Measurements from ENCODE around the gene PLCB2. TPM values are rescaled to one million over a fixed set of nuclear protein-coding genes. Genes with fewer than 3 reads are reported as not detected.

Gene PLCB2
- total and polyA plus RNA-seq, 2 donors (not counting 1 experiment from before 2014, with no cell fraction given) = 166 to 312 TPM

GRCh38 chr15:40246496-40247280 lies 61.0 kb downstream of the PLCB2 start:
- no peaks in the 10 kb centered on the region for H3K9me3 ChIP-seq (ENCODE audit: control extremely low read depth in 1 of 3, control insufficient read depth in 2 of 3, insufficient read depth in 1 of 3, low read length in 2 of 3)
- Mint-ChIP-seq H3K4me3 (no peak overlapping the region), H3K27ac (no peak overlapping the region), H3K27me3 (peaks cover 10% of the 10 kb centered on the region), H3K4me1 (no peaks in the 10 kb centered on the region), H3K9me3 (ENCODE audit: insufficient read depth) (no peaks in the 10 kb centered on the region)
- H3K9ac ChIP-seq (ENCODE audit: low read length) = no peak overlapping the region
- CTCF ChIA-PET = interaction anchor here (0.9 to 1.2 kb wide), 2 partner anchors 17 to 29 kb away, joined by 3 read pairs; no protein-coding TSS in a partner anchor
- H3K4me3 ChIP-seq (ENCODE audit: control extremely low read depth in 1 of 5, extremely low read depth in 1 of 5, insufficient read depth in 1 of 5, low read depth in 2 of 5, low read length in 4 of 5) = no peak overlapping the region
- H3K4me2 ChIP-seq (replicated peaks; ENCODE audit: low read depth, low read length, poor library complexity, severe bottlenecking) = no peak overlapping the region
- H3K79me2 ChIP-seq (ENCODE audit: control insufficient read depth, insufficient read depth, low read length) = no peaks in the 10 kb centered on the region
- TF ChIP-seq CTCF (IDR thresholded peaks at IDR 0.05) (no peak), EZH2 (IDR thresholded peaks at IDR 0.05; ENCODE audit: borderline replicate concordance, insufficient read depth, low read depth, low read length, poor library complexity, severe bottlenecking) (no peak)
- 98% methylated on average over 6 of the region's 8 CpGs for WGBS (ENCODE audit: insufficient coverage)
- POLR2A ChIA-PET = no interaction called here
- no peak overlapping the region for H2AFZ ChIP-seq (ENCODE audit: insufficient read depth, low read depth, low read length, poor library complexity, severe bottlenecking)
- H3K27ac ChIP-seq (ENCODE audit: low read length in 2 of 2) = no peak overlapping the region
- H3K27me3 ChIP-seq (replicated peaks in 1 of 4; ENCODE audit: control extremely low read depth in 1 of 4, control insufficient read depth in 3 of 4, insufficient read depth in 4 of 4, low read length in 3 of 4) = peaks cover 0 to 13% (median under 1%) of the 10 kb centered on the region in 4 experiments
- intact Hi-C loops (cut with micrococcal nuclease) = no loop called here
- no peaks in the 10 kb centered on the region for H4K20me1 ChIP-seq (ENCODE audit: control insufficient read depth, insufficient read depth, low read length, poor library complexity, severe bottlenecking)
- ATAC-seq (ENCODE audit: low read depth) (no peak), DNase-seq (no peak)
- no peaks in the 10 kb centered on the region for H3K4me1 ChIP-seq (ENCODE audit: control insufficient read depth in 2 of 2, insufficient read depth in 2 of 2, low read length in 2 of 2)
- H3K36me3 ChIP-seq (replicated peaks in 1 of 2; ENCODE audit: control extremely low read depth in 1 of 2, control insufficient read depth in 1 of 2, extremely low read depth in 1 of 2, insufficient read depth in 2 of 2, low read length in 1 of 2) = no peaks in the 10 kb centered on the region

GRCh38 chr15:40245666-40246450 lies 61.9 kb downstream of the PLCB2 start:
- Mint-ChIP-seq H3K9me3 (ENCODE audit: insufficient read depth) (no peaks in the 10 kb centered on the region), H3K27ac (no peak overlapping the region), H3K27me3 (peaks cover 3% of the 10 kb centered on the region), H3K4me3 (no peak overlapping the region), H3K4me1 (no peaks in the 10 kb centered on the region)
- POLR2A ChIA-PET = no interaction called here
- Histone ChIP-seq H3K27ac (ENCODE audit: low read length in 2 of 2) (no peak overlapping the region), H4K20me1 (ENCODE audit: control insufficient read depth, insufficient read depth, low read length, poor library complexity, severe bottlenecking) (no peaks in the 10 kb centered on the region), H3K79me2 (ENCODE audit: control insufficient read depth, insufficient read depth, low read length) (no peaks in the 10 kb centered on the region), H2AFZ (ENCODE audit: insufficient read depth, low read depth, low read length, poor library complexity, severe bottlenecking) (no peak overlapping the region), H3K36me3 (replicated peaks in 1 of 2; ENCODE audit: control extremely low read depth in 1 of 2, control insufficient read depth in 1 of 2, extremely low read depth in 1 of 2, insufficient read depth in 2 of 2, low read length in 1 of 2) (no peaks in the 10 kb centered on the region), H3K27me3 (replicated peaks in 1 of 4; ENCODE audit: control extremely low read depth in 1 of 4, control insufficient read depth in 3 of 4, insufficient read depth in 4 of 4, low read length in 3 of 4) (peaks cover 0 to 8% (median 0%) of the 10 kb centered on the region in 4 experiments), H3K4me1 (ENCODE audit: control insufficient read depth in 2 of 2, insufficient read depth in 2 of 2, low read length in 2 of 2) (no peaks in the 10 kb centered on the region), H3K4me2 (replicated peaks; ENCODE audit: low read depth, low read length, poor library complexity, severe bottlenecking) (no peak overlapping the region), H3K4me3 (ENCODE audit: control extremely low read depth in 1 of 5, extremely low read depth in 1 of 5, insufficient read depth in 1 of 5, low read depth in 2 of 5, low read length in 4 of 5) (no peak overlapping the region), H3K9ac (ENCODE audit: low read length) (no peak overlapping the region), H3K9me3 (ENCODE audit: control extremely low read depth in 1 of 3, control insufficient read depth in 2 of 3, insufficient read depth in 1 of 3, low read length in 2 of 3) (no peaks in the 10 kb centered on the region)
- intact Hi-C loops (cut with micrococcal nuclease) = no loop called here
- no peak for ATAC-seq (ENCODE audit: low read depth)
- no peak for TF ChIP-seq EZH2 (IDR thresholded peaks at IDR 0.05; ENCODE audit: borderline replicate concordance, insufficient read depth, low read depth, low read length, poor library complexity, severe bottlenecking)
- TF ChIP-seq CTCF (IDR thresholded peaks at IDR 0.05) = no peak
- no peak for DNase-seq
- 89% methylated on average over 6 of the region's 9 CpGs for WGBS (ENCODE audit: insufficient coverage)
- CTCF ChIA-PET = no interaction called here
